Mucosa of gallbladder (tissue), 1 donor: ENCODE data around the gene NPPB. TPM values are rescaled to one million over a fixed set of nuclear protein-coding genes. Genes with fewer than 3 reads are reported as not detected.
"Not testable (repeated sequence)": the region's sequence is repeated elsewhere in the genome, so short reads cannot be mapped to it uniquely, and the experiment has no call there.

ENCODE experiments used
- DNase-seq: peaks from one replicate; pipeline ENCODE4 v3.0.0-alpha.2; 2020; ENCODE audit warnings: low spot score
- total RNA-seq: library from RNA; stranded (reverse); gene quantifications from one replicate; pipeline ENCODE4 v1.2.1, GENCODE V29; 2021
- donor health status: DM: no; HTN: no; CAD: no.

The NPPB gene
- total RNA-seq: not detected

DNA sequence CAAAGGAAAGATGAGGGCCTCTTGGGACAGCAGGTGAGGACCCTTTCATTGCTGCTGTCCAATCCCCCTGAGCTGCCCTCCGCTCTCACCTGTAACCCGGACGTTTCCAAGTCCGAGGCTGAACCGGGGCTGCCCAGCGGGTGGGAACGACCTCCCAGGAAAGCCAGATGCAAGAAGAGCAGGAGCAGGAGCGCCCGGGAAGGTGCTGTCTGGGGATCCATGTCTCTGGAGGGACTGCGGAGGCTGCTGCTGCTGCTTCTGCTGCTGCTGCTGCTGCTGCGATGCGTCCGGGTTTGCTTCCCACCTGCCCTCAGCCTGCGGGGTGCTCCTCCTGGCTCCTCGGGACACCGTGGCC is at the start of gene NPPB:
TSS of gene NPPB (minus strand) at position 333 of the 355 bp plus-strand sequence. CDS start at position 221, 112 bp downstream.
- no peak for DNase-seq

- DNase-seq: peak; percentile 53
Observed at GRCh38 chr1:11908095-11908675, 49.4 kb upstream of the NPPB start.

GRCh38 chr1:11907275-11908094 is 48.7 kb upstream of the NPPB start:
- peak; percentile 96 for DNase-seq

GRCh38 chr1:11906870-11907269 is 48.1 kb upstream of the NPPB start:
- no peak for DNase-seq

DNA sequence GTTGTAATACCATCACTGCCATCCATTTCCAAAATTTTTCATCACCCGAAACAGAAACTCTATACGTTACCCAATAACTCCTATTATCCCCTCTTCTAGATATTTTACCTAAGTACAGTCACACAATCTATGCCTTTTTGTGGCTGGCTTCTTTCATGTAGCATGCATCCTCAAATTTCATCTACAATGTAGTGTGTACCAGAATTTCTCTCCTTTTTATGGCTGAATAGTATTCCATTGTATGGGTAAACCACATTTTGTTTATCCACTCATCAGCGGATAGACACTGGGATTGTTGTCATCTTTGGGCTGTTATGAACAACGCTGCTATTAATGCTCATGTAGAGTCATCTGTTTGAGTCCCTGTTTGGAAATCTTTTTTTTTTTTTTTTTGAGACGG is 46.2 kb upstream of the NPPB start:
- no peak for DNase-seq

DNA sequence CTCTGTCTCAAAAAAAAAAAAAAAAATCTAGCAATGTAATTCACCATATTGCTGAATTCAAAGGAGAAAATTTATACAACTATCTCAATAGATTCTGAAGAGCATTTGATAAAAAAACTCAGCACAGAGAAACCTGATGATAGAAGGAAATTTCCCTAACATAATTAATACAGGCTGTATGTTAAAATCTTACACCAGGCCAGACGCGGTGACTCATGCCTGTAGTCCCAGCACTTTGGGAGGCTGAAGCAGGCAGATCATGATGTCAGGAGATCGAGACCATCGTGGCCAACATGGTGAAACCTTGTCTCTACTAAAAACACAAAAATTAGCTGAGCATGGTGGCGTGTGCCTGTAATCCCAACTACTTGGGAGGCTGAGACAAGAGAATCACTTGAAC is 45.4 kb upstream of the NPPB start:
- not testable (repeated sequence) for DNase-seq

DNA sequence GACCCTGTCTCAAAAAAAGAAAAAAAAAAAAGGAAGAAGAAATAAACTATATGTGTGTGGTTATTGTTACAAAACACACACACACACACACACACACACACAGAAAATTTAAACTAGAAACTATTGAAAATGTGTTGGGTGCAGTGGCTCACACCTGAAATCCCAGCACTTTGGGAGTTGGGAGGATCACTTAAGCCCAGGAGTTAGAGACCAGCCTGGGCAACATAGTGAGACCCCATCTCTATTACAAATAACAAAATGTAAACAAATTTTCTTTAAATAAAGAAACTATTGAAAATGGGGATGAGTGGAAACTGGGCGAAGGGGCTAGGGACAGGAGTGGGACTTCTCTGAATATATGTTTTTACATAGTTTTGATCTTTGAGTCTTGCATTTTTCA is 44.5 kb upstream of the NPPB start:
- no peak for DNase-seq

DNA sequence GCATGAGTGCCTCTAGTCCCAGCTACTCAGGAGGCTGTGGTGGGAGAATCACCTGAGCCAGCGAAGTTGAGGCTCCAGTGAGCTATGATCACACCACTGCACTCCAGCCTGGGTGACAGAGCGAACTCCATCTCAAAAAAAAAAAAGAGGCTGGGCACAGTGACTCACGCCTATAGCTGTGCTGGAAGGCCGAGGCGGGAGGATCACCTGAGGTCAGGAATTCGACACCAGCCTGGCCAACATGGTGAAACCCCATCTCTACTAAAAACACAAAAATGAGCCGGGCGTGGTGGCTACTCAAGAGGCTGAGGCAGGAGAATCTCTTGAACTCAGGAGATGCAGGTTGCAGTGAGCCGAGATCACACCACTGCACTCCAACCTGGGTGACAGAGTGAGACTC is 42.7 kb upstream of the NPPB start:
- not testable (repeated sequence) for DNase-seq

- DNase-seq: no peak
Observed at GRCh38 chr1:11898831-11899467, 40.2 kb upstream of the NPPB start.

GRCh38 chr1:11898086-11898785 is 39.5 kb upstream of the NPPB start:
- no peak for DNase-seq

DNA sequence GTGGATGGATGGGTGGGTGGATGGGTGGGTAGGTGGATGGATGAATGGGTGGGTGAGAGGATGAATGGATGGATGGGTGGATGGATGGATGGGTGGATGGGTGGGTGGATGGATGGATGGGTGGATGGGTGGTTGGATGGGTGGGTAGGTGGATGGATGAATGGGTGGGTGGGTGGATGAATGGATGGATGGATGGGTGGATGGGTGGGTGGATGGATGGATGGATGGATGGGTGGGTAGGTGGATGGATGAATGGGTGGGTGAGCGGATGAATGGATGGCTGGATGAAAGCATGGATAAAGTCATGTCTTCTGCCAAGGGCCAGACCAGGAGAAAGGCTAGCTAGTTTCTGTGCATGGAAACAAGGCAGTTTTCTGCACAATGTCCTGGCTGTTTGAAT is 35.8 kb upstream of the NPPB start:
- DNase-seq: not testable (repeated sequence)

DNA sequence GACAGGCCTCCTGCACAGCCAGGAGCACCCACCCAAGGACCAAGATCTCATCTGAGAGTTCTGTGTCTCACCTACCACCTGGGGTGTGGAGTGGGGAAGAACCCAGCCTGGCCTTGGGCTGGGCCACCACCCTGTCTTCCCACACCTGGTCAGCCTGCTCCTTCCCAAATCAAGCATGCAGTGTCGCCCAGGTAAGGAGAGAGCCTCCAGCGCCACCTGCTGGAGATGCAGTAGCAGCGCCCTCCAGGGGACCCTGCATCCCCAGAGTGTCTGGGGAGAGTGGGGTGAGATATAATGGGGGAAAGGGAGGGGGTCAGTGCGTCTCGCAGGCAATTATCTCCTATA is 35.1 kb upstream of the NPPB start:
- peak; percentile 34 for DNase-seq

DNA sequence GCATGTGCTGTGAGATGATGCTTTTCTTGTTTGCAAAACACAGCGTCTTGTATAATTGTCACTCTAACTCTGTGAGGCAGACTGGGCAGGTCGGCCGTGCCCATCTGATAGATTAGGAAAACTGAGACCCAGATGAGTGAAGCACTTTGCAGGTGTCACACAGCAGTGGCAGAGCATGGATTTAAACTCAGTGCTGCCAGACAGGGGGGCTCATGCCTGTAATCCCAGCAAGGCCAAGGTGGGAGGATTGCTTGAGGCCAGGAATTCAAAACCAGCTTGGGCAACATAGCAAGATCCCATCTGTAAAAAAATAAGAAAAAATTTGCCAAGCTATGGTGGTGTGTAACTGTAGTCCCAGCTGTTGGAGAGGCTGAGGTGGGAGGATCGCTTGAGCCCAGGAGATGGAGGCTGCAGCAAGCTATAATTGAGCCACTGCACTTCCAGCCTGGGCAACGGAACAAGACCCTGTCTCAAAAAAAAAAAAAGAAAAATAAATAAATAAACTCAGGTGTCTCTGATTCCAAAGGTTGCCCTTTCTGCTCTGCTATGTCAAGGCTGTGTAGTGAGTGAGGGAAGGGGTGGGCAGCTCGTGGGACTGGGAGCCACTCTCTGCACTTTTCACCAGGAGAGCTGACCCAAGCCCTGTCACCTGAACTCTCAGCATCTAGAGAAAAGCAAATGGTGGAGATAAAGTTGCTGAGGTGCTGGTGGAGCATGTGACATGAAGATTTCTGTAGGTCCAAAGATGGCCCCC is 32.9 kb upstream of the NPPB start:
- DNase-seq: no peak

DNA sequence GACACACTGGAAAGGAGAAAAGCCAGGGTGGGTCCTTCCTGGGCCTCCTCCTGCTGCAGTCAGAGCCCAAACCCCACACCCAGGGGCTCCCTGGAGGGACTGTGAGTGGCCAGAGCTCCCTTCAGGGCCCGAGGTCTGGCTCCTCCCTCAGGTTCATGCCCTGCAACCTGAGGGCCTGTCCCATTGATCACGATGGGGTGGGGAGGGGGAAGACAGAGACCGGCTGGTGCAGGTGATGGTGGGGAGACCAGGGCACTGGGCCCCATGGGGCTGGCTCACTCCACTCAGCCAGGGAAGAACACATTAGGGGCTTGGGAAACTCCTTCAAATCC is 30.1 kb upstream of the NPPB start:
- no peak for DNase-seq

GRCh38 chr1:11888206-11888876 is 29.6 kb upstream of the NPPB start:
- DNase-seq: no peak

DNA sequence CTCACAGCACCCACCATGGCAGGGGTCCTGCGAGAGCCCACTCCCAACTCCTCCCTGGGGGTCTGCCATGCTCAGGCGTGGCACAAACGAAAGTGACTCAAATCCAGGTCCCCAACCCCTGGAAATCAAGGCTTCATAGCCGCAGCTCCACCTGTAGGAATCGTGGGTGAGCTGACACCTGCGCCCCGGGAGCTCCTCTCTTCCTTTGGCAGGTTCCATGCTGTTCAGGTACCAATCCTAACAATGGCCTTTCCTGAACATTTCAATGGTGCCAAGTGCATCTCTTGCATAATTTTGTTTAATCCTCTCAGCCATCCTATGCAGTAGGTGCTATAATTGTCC is 28.9 kb upstream of the NPPB start:
- no peak for DNase-seq

DNA sequence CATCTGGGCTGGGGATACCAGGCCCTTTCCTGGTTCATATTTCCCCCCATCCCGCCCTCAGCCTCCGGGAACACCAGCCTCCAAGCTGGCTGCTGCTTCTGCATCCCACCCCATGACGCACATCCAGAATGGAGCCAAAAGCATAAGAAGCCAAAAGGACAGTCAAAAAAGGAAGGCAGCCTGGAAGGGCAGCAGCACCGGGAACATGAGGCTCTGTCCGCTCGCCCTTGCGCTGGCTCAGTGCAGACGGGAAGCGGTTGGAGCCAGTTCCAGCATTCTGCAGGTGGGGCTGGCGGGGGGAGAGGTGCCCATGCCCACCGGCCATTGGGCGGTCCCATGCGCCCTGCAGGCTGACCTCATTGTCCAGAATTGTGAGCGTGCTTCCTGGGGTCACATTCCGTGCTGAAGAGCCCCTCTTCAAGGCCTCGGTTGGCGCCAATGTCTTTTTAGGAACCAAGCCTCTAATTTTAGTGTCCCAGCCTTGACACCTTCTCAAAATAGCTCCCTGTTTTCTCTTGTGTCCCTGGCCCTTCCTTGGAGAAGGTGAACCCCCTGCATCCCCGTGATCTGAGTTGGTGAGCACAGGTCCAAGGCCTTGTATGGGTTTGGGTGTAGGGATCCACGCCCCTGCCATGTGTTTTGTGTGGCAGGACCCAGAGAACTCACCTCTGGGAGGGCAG is 28.4 kb upstream of the NPPB start:
- no peak for DNase-seq

DNA sequence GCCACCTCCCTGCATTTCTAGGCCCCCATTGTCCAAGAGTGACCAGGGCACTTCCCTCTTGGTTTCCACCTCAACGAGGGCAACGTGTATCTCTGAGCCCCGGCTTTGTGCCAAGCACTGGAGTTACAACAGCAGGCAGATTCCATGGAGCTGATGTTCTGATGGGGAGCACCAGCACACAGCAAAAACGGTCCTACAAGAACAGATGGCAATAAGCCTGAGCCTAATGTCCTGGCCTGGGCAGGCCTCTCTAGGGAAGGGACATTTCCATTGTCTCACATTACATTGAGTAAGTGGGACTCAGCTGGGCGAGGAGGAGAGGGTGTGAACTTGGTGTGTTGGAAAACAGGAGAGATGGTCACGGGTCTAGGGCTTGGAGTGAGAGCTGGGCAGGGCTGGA is 27.2 kb upstream of the NPPB start:
- DNase-seq: no peak

- peak; percentile 59 for DNase-seq
Observed at GRCh38 chr1:11882814-11883538, 24.2 kb upstream of the NPPB start.

GRCh38 chr1:11881749-11882441 is 23.1 kb upstream of the NPPB start:
- no peak for DNase-seq
